Measurements from ENCODE around the gene CNTD1. TPM values are rescaled to one million over a fixed set of nuclear protein-coding genes. Genes with fewer than 3 reads are reported as not detected.
A peak's percentile ranks its signal among the peaks of the same experiment; 100 is the strongest.

Gene CNTD1
- total RNA-seq, 1 experiment from 2014 or later: not detected

GRCh38 chr17:42773290-42774035, 25.2 kb upstream of the CNTD1 start, which contains the start of gene VPS25 (continued):
- no peak for TF ChIP-seq JUN (CRISPR knock-in tag; IDR thresholded peaks at IDR 0.05)
- no peak for TF ChIP-seq ZBTB21 (CRISPR knock-in tag; IDR thresholded peaks at IDR 0.05; ENCODE audit: borderline replicate concordance)

- peak overlapping the region; percentile 99 for H3K4me3 Mint-ChIP-seq
- TF ChIP-seq MLX (CRISPR knock-in tag; IDR thresholded peaks at IDR 0.05) (no peak), ZNF281 (CRISPR knock-in tag; IDR thresholded peaks at IDR 0.05) (no peak), CREM (CRISPR knock-in tag; IDR thresholded peaks at IDR 0.05) (no peak), RELA (CRISPR knock-in tag; IDR thresholded peaks at IDR 0.05; ENCODE audit: borderline replicate concordance) (no peak)
- H3K27ac Mint-ChIP-seq: peak overlapping the region; percentile 97
- H3K36me3 Mint-ChIP-seq: peaks cover 30% of the 10 kb centered on the region
- H3K9me3 Mint-ChIP-seq: no peaks in the 10 kb centered on the region
- CTCF ChIA-PET: interaction anchor here (0.5 to 2.9 kb wide), 7 partner anchors 11 to 927 kb away, joined by 4 to 44 read pairs (median 8); partner anchors contain the start of genes BECN1, PSMC3IP and RAMP2
- DNase-seq (ENCODE audit: low spot score) (no peak), ATAC-seq (no peak)
- POLR2A ChIA-PET: interaction anchor here (1.4 to 1.6 kb wide), 2 partner anchors 14 to 24 kb away, joined by 5 to 8 read pairs; partner anchors contain the start of genes CNTD1, COA3 and RAMP2
- no peaks in the 10 kb centered on the region for H3K27me3 Mint-ChIP-seq (ENCODE audit: low read depth)
- H3K4me1 Mint-ChIP-seq: peaks cover 8% of the 10 kb centered on the region
Measured at GRCh38 chr17:42774066-42774745, 24.5 kb upstream of the CNTD1 start.

- ChIA-PET POLR2A (no interaction called here), CTCF (no interaction called here)
- DNase-seq (ENCODE audit: low spot score) (no peak), ATAC-seq (no peak)
- no peak overlapping the region for H3K27ac Mint-ChIP-seq
- no peaks in the 10 kb centered on the region for H3K9me3 Mint-ChIP-seq
- no peaks in the 10 kb centered on the region for H3K27me3 Mint-ChIP-seq (ENCODE audit: low read depth)
- H3K4me3 Mint-ChIP-seq: peak overlapping the region; percentile 99; the same call in 1 of the 2 replicates
- TF ChIP-seq JUN (CRISPR knock-in tag; IDR thresholded peaks at IDR 0.05): no peak
- no peak for TF ChIP-seq FOXP1 (CRISPR knock-in tag; IDR thresholded peaks at IDR 0.05; ENCODE audit: borderline replicate concordance)
- TF ChIP-seq ZNF671 (CRISPR knock-in tag; IDR thresholded peaks at IDR 0.05): no peak
- TF ChIP-seq FOXK1 (CRISPR knock-in tag; IDR thresholded peaks at IDR 0.05): no peak
- no peak for TF ChIP-seq MLX (CRISPR knock-in tag; IDR thresholded peaks at IDR 0.05)
- TF ChIP-seq CTCF (IDR thresholded peaks at IDR 0.05): no peak
- no peak for TF ChIP-seq MYBL2 (CRISPR knock-in tag; IDR thresholded peaks at IDR 0.05)
- no peak for TF ChIP-seq NFYB (CRISPR knock-in tag; conservative IDR thresholded peaks at IDR 0.05; ENCODE audit: low read depth)
- TF ChIP-seq RORB (CRISPR knock-in tag; IDR thresholded peaks at IDR 0.05): no peak
- no peak for TF ChIP-seq PRDM15 (CRISPR knock-in tag; IDR thresholded peaks at IDR 0.05)
- TF ChIP-seq ZMAT4 (CRISPR knock-in tag; IDR thresholded peaks at IDR 0.05): no peak
- no peak for TF ChIP-seq PREB (CRISPR knock-in tag; IDR thresholded peaks at IDR 0.05; ENCODE audit: borderline replicate concordance)
- TF ChIP-seq TP53 (CRISPR knock-in tag; IDR thresholded peaks at IDR 0.05): no peak
- H3K4me1 Mint-ChIP-seq: peaks cover 15% of the 10 kb centered on the region
- peaks cover 30% of the 10 kb centered on the region for H3K36me3 Mint-ChIP-seq
Measured at GRCh38 chr17:42775534-42776098, 23.0 kb upstream of the CNTD1 start.

All from WTC11 (cell line).